ENCODE results near the gene CREB5.

Gene CREB5

GRCh38 chr7:28435732-28436378 lies 23.5 kb downstream of the CREB5 start:
- no peak for DNase-seq

GRCh38 chr7:28440055-28440601 lies 27.8 kb downstream of the CREB5 start:
- no peak for DNase-seq

- no peak for DNase-seq
These were observed 30.5 kb downstream of the CREB5 start for GRCh38 chr7:28442540-28443420.

- no peak for DNase-seq
These were observed 33.8 kb downstream of the CREB5 start for GRCh38 chr7:28446131-28446530.

GRCh38 chr7:28447071-28447470 lies 34.8 kb downstream of the CREB5 start:
- no peak for DNase-seq

- DNase-seq: no peak
These were observed 36.4 kb downstream of the CREB5 start for GRCh38 chr7:28448708-28449107.

GRCh38 chr7:28452681-28453080 lies 40.4 kb downstream of the CREB5 start:
- DNase-seq: no peak

GRCh38 chr7:28455486-28455885 lies 43.2 kb downstream of the CREB5 start:
- no peak for DNase-seq

GRCh38 chr7:28456044-28456443 lies 43.7 kb downstream of the CREB5 start:
- no peak for DNase-seq

- no peak for DNase-seq
These were observed 46.4 kb downstream of the CREB5 start for GRCh38 chr7:28458732-28459131.

- DNase-seq: no peak
These were observed 47.0 kb downstream of the CREB5 start for GRCh38 chr7:28459306-28459705.

- no peak for DNase-seq
These were observed 53.4 kb downstream of the CREB5 start for GRCh38 chr7:28465697-28466096.

- no peak for DNase-seq
These were observed 54.0 kb downstream of the CREB5 start for GRCh38 chr7:28466341-28466740.

- no peak for DNase-seq
These were observed 54.6 kb downstream of the CREB5 start for GRCh38 chr7:28466885-28467284.

- no peak for DNase-seq
These were observed 57.2 kb downstream of the CREB5 start for GRCh38 chr7:28469562-28469961.

GRCh38 chr7:28470344-28470743 lies 58.0 kb downstream of the CREB5 start:
- no peak for DNase-seq

GRCh38 chr7:28472332-28472731 lies 60.0 kb downstream of the CREB5 start:
- DNase-seq: no peak

GRCh38 chr7:28473571-28474281 lies 61.4 kb downstream of the CREB5 start:
- DNase-seq: no peak

- DNase-seq: no peak
These were observed 61.9 kb downstream of the CREB5 start for GRCh38 chr7:28474282-28474638.

- no peak for DNase-seq
These were observed 62.3 kb downstream of the CREB5 start for GRCh38 chr7:28474640-28475039.

- DNase-seq: no peak
These were observed 64.7 kb downstream of the CREB5 start for GRCh38 chr7:28477041-28477442.

- no peak for DNase-seq
These were observed 66.3 kb downstream of the CREB5 start for GRCh38 chr7:28478656-28479055.

GRCh38 chr7:28479507-28479947 lies 67.2 kb downstream of the CREB5 start:
- no peak for DNase-seq
